Testis (tissue), 2 donors: ENCODE measurements around the gene SMCO1.

Experiments used
- CTCF ChIP-seq, 3 experiments: fragments of 450-650 bp in 2 of 3; fragments of 200-600 bp in 1 of 3; sonication (generic) in 1 of 3; IDR thresholded peaks; one replicate each; pipeline ENCODE4 v1.5.1; 2016 to 2019; ENCODE audit warnings: antibody characterized with exemption in 3 of 3, mild to moderate bottlenecking in 2 of 3, moderate library complexity in 1 of 3
- POLR2A ChIP-seq: fragments of 450-650 bp; IDR thresholded peaks from one replicate; pipeline ENCODE4 v1.6.1; 2017; ENCODE audit warnings: antibody characterized with exemption, mild to moderate bottlenecking, moderate library complexity

GRCh38 chr3:196559826-196560225, 44.7 kb upstream of the SMCO1 start:
- TF ChIP-seq CTCF (IDR thresholded peaks at IDR 0.05) = no peak
- no peak for TF ChIP-seq POLR2A
